CD14-positive monocyte (primary cell): ENCODE results near the gene TNNI2. TPM values are rescaled to one million over a fixed set of nuclear protein-coding genes. Genes with fewer than 3 reads are reported as not detected.
A peak's percentile ranks its signal among the peaks of the same experiment; 100 is the strongest.

Experiments used
- DNase-seq, 3 donors: peaks; one replicate each; pipeline ENCODE4 v3.0.0-alpha.2; 2011 to 2022
- H2AFZ ChIP-seq: 2 replicates; pipeline ENCODE4 v1.6.0; 2012; ENCODE audit warnings: mild to moderate bottlenecking, low read depth, low read length, inconsistent platforms; ENCODE audit not compliant: insufficient read depth, poor library complexity, severe bottlenecking
- H3K27ac ChIP-seq, 2 donors: 1 replicate in 1 of 2; 2 replicates in 1 of 2; pipeline ENCODE4 v1.5.1; 2012 to 2013; ENCODE audit warnings: low read length in 2 of 2, control low read depth in 1 of 2, inconsistent platforms in 1 of 2, low read depth in 1 of 2, mild to moderate bottlenecking in 1 of 2
- H3K27me3 ChIP-seq, 2 donors: one replicate each; pipeline versions ENCODE4 v1.6.0 to v1.6.1; 2011 to 2013; ENCODE audit warnings: low read length in 2 of 2; ENCODE audit not compliant: control insufficient read depth in 2 of 2, insufficient read depth in 2 of 2
- H3K36me3 ChIP-seq, 2 donors: replicated peaks in 1 of 2; 1 replicate in 1 of 2; 2 replicates in 1 of 2; pipeline versions ENCODE4 v1.5.1 to v1.6.1; 2012 to 2013; ENCODE audit warnings: low read length in 2 of 2, control low read depth in 1 of 2, inconsistent platforms in 1 of 2, mild to moderate bottlenecking in 1 of 2; ENCODE audit not compliant: insufficient read depth in 2 of 2, control insufficient read depth in 1 of 2
- H3K4me1 ChIP-seq, 2 donors: 1 replicate in 1 of 2; 2 replicates in 1 of 2; pipeline versions ENCODE4 v1.5.1 to v1.6.1; 2012 to 2013; ENCODE audit warnings: low read length in 2 of 2, control low read depth in 1 of 2, inconsistent platforms in 1 of 2, mild to moderate bottlenecking in 1 of 2, moderate library complexity in 1 of 2; ENCODE audit not compliant: insufficient read depth in 2 of 2, control insufficient read depth in 1 of 2
- H3K4me2 ChIP-seq: replicated peaks from 2 replicates; pipeline ENCODE3; 2012; ENCODE audit warnings: low read length, moderate library complexity, mild to moderate bottlenecking; ENCODE audit not compliant: poor library complexity, severe bottlenecking; ENCODE audit errors: extremely low read depth
- H3K4me3 ChIP-seq, 3 experiments: fragments of 200-600 bp in 1 of 3; sonication (generic) in 1 of 3; replicated peaks in 1 of 3; 1 replicate in 2 of 3; 2 replicates in 1 of 3; pipeline ENCODE4 v1.5.1; 2011 to 2013; ENCODE audit warnings: low read length in 3 of 3, mild to moderate bottlenecking in 3 of 3, control low read depth in 2 of 3, low read depth in 2 of 3, inconsistent platforms in 1 of 3, moderate library complexity in 1 of 3
- H3K79me2 ChIP-seq: 2 replicates; pipeline ENCODE4 v1.6.0; 2012; ENCODE audit warnings: mild to moderate bottlenecking, control low read depth, inconsistent platforms, low read length, moderate library complexity; ENCODE audit not compliant: insufficient read depth
- H3K9ac ChIP-seq: 2 replicates; pipeline ENCODE4 v1.6.0; 2017; ENCODE audit warnings: low read length, mild to moderate bottlenecking; ENCODE audit not compliant: insufficient read depth, poor library complexity, severe bottlenecking
- H3K9me3 ChIP-seq, 2 donors: replicated peaks in 1 of 2; 1 replicate in 1 of 2; 2 replicates in 1 of 2; pipeline versions ENCODE4 v1.5.1 to v1.6.1; 2012 to 2013; ENCODE audit warnings: low read length in 2 of 2, control low read depth in 1 of 2; ENCODE audit not compliant: control insufficient read depth in 1 of 2, insufficient read depth in 1 of 2
- H4K20me1 ChIP-seq: 2 replicates; pipeline ENCODE4 v1.6.0; 2012; ENCODE audit warnings: mild to moderate bottlenecking, low read length, control low read depth, moderate library complexity; ENCODE audit not compliant: insufficient read depth
- H3K27ac Mint-ChIP-seq, 7 donors: one replicate each; pipeline ENCODE4 v1.8.0; 2020; ENCODE audit warnings: mild to moderate bottlenecking in 7 of 7, mixed read lengths in 7 of 7, moderate library complexity in 6 of 7, inconsistent platforms in 2 of 7
- H3K27me3 Mint-ChIP-seq, 3 donors: one replicate each; pipeline ENCODE4 v1.8.0; 2021 to 2022; ENCODE audit warnings: low read depth in 3 of 3, mild to moderate bottlenecking in 3 of 3, mixed read lengths in 3 of 3, moderate library complexity in 3 of 3, inconsistent platforms in 1 of 3
- H3K36me3 Mint-ChIP-seq, 2 donors: one replicate each; pipeline ENCODE4 v1.8.0; 2020; ENCODE audit warnings: mixed read lengths in 2 of 2, inconsistent platforms in 1 of 2, mild to moderate bottlenecking in 1 of 2
- H3K4me1 Mint-ChIP-seq: one replicate; pipeline ENCODE4 v1.8.0; 2020; ENCODE audit warnings: mild to moderate bottlenecking, mixed read lengths
- H3K4me3 Mint-ChIP-seq, 2 donors: one replicate each; pipeline ENCODE4 v1.8.0; 2020; ENCODE audit warnings: mild to moderate bottlenecking in 2 of 2, mixed read lengths in 2 of 2, moderate library complexity in 1 of 2
- H3K9me3 Mint-ChIP-seq, 7 donors: one replicate each; pipeline ENCODE4 v1.8.0; 2020 to 2022; ENCODE audit warnings: mixed read lengths in 7 of 7, mild to moderate bottlenecking in 6 of 7, moderate library complexity in 6 of 7, inconsistent platforms in 2 of 7
- WGBS: methylation state at CpG from one replicate; pipeline ENCODE4 v1.1.5; 2013; ENCODE audit warnings: missing lambda C conversion rate; ENCODE audit not compliant: insufficient coverage; 5-methylcytosine and 5-hydroxymethylcytosine counted together
- intact Hi-C, 2 donors: fragments of 100-400 bp; cut with micrococcal nuclease; formaldehyde crosslinking; loops; one replicate each; pipeline versions ENCODE4 v1.15.0 to v1.15.1; 2023
- polyA plus RNA-seq, 3 donors: library from polyadenylated mRNA; depleted of rRNA in 1 of 3; unstranded in 2 of 3; stranded (reverse) in 1 of 3; fragments of 300-500 nt in 2 of 3; fragments of >200 nt in 1 of 3; fragmentation: Illumina TruSeq in 2 of 3; gene quantifications; 1 replicate in 2 of 3; 2 replicates in 1 of 3; pipeline ENCODE4 v1.2.3, GENCODE V29; 2012 to 2021
- TF ChIP-seq, protein P1 (sequence below): fragments of 200-600 bp; IDR thresholded peaks from one replicate; pipeline ENCODE4 v1.8.0; 2022; ENCODE audit warnings: antibody characterized with exemption, mild to moderate bottlenecking

Gene TNNI2
- polyA plus RNA-seq, 3 donors = 11.4 to 45.8 (median 11.7) TPM

DNA sequence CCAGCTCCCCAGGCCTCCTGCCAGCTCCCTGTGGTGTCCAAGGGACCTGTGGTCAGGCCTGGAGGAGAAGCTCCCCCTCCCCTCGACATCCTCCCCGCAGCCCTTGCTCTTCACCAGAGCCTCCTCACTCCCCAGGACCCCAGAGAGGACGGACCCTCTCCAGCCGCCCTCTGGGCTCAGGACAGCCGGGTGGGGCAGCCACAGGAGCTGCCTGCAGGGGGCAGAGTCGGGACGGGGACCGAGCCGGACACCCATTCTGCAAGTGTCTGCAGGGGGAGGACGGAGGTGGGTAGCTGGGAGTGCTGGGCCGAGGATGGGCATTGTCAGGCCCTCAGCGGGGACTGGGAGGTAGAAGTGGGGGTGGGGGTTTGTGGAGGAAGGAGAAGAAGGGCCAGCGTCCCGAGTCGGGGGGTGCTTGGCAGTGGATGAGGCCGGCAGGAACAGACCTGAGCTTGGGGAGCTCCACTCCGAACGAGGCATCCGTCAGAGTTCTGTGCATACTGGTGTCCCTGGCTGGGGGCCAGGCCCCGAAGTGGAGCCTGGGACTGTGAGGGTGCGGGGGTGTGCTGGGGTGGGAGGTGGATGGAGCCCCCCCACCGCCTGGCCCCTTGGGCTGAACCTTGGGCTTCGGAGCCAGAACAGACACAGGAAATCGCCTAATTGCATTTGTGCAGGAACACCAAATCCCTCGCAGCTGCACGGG is 37.7 kb downstream of the TNNI2 start:
- Histone ChIP-seq H3K79me2 (peaks cover 70% of the 10 kb centered on the region), H3K27ac (no peak overlapping the region), H3K36me3 (peaks cover 27 to 41% of the 10 kb centered on the region in 2 donors), H3K27me3 (no peaks in the 10 kb centered on the region), H4K20me1 (peaks cover 98% of the 10 kb centered on the region), H3K9ac (no peak overlapping the region), H2AFZ (no peak overlapping the region), H3K4me3 (no peak overlapping the region), H3K4me1 (peaks cover 32 to 60% of the 10 kb centered on the region in 2 donors), H3K4me2 (no peak overlapping the region), H3K9me3 (no peaks in the 10 kb centered on the region)
- peak overlapping the region in 2 of 7 donors; percentile 18 to 42 for H3K27ac Mint-ChIP-seq
- intact Hi-C loops = no loop called here
- peaks cover 65% of the 10 kb centered on the region for H3K4me1 Mint-ChIP-seq
- no peak for DNase-seq
- H3K27me3 Mint-ChIP-seq = peaks cover 2 to 3% (median 3%) of the 10 kb centered on the region in 3 donors
- H3K4me3 Mint-ChIP-seq = peak overlapping the region in 1 of 2 donors; percentile 48
- TF ChIP-seq, protein P1, sequence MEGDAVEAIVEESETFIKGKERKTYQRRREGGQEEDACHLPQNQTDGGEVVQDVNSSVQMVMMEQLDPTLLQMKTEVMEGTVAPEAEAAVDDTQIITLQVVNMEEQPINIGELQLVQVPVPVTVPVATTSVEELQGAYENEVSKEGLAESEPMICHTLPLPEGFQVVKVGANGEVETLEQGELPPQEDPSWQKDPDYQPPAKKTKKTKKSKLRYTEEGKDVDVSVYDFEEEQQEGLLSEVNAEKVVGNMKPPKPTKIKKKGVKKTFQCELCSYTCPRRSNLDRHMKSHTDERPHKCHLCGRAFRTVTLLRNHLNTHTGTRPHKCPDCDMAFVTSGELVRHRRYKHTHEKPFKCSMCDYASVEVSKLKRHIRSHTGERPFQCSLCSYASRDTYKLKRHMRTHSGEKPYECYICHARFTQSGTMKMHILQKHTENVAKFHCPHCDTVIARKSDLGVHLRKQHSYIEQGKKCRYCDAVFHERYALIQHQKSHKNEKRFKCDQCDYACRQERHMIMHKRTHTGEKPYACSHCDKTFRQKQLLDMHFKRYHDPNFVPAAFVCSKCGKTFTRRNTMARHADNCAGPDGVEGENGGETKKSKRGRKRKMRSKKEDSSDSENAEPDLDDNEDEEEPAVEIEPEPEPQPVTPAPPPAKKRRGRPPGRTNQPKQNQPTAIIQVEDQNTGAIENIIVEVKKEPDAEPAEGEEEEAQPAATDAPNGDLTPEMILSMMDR = peak; percentile 69
- H3K9me3 Mint-ChIP-seq = no peaks in the 10 kb centered on the region
- 59% methylated on average over 17 of the region's 26 CpGs for WGBS
- H3K36me3 Mint-ChIP-seq = peaks cover 33 to 55% of the 10 kb centered on the region in 2 donors

DNA sequence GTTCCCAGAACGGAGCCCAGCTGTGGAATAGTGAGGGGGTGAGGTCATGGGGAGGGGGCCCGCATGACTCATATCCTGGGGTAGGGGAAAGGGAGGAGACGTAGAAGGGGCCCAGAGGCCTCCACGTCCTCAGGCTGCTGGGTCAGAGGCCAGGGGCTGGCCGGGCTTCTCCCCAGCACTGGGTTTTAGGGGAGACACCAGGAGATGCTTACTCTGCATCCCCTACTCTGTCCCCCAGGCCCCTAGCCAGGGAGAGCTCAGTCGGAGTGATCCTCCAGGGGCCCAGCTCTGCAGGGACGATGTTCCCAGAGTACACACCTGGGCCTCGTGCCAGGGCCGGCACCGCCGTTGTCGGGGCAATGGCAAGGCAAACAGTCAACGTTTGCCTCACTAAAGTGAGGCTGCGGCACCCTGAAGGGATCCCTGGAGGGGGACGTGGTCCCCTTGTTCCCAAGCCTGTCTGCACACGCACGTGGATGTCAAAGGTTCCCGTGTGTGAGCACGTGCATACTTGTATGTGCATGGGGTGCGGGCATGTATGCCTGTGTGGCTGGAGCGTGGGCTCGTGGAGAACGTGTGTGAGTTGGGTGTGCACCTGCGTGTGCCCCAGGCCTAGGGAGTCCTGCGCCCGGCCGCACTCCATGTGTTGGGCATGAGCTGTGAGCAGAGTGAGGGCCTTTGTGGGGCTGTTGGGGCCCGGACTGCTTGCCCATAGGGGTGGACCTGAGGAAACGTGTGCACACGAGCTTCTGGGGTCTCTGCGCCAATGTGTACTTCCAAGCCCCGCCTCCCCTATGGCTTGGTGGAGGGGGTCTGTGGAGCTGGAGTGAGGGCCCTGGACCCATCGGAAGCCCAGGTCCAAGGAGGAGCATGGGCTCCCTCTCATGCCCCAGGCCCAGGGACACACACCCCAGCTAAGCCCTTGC is 38.7 kb downstream of the TNNI2 start:
- Mint-ChIP-seq H3K9me3 (no peaks in the 10 kb centered on the region), H3K4me1 (peaks cover 66% of the 10 kb centered on the region), H3K4me3 (no peak overlapping the region), H3K27me3 (peaks cover 0 to 3% (median 2%) of the 10 kb centered on the region in 3 donors), H3K27ac (peak overlapping the region in 1 of 7 donors; percentile 30), H3K36me3 (peaks cover 32 to 47% of the 10 kb centered on the region in 2 donors)
- H3K4me1 ChIP-seq = peaks cover 40 to 69% of the 10 kb centered on the region in 2 donors
- H3K9ac ChIP-seq = no peak overlapping the region
- H3K79me2 ChIP-seq = peaks cover 62% of the 10 kb centered on the region
- H3K27me3 ChIP-seq = no peaks in the 10 kb centered on the region
- WGBS = 69% methylated on average over 29 of the region's 33 CpGs
- peaks cover 98% of the 10 kb centered on the region for H4K20me1 ChIP-seq
- intact Hi-C loops = no loop called here
- no peaks in the 10 kb centered on the region for H3K9me3 ChIP-seq
- TF ChIP-seq, protein P1 = no peak
- H3K4me3 ChIP-seq = no peak overlapping the region
- H3K27ac ChIP-seq = no peak overlapping the region
- DNase-seq = no peak
- H3K4me2 ChIP-seq = no peak overlapping the region
- H3K36me3 ChIP-seq = peaks cover 26 to 41% of the 10 kb centered on the region in 2 donors
- no peak overlapping the region for H2AFZ ChIP-seq
